IMR-90 (cell line): ENCODE measurements around the gene FADS6.

Experiments
- BHLHE40 ChIP-seq: fragments of 150-350 bp; IDR thresholded peaks from 2 replicates; pipeline ENCODE4 v1.6.1; 2016; ENCODE audit warnings: mild to moderate bottlenecking, low read depth, low read length
- CEBPB ChIP-seq: IDR thresholded peaks from 2 replicates; pipeline ENCODE4 v1.6.1; 2012; ENCODE audit warnings: low read depth, low read length, improper control_type of control experiment
- FOS ChIP-seq: fragments of 150-350 bp; IDR thresholded peaks from 2 replicates; pipeline ENCODE4 v1.6.1; 2016; ENCODE audit warnings: low read depth, low read length
- MAZ ChIP-seq: IDR thresholded peaks from 2 replicates; pipeline ENCODE4 v1.6.1; 2012; ENCODE audit warnings: low read depth, mild to moderate bottlenecking, low read length, improper control_type of control experiment, moderate library complexity, borderline replicate concordance
- MXI1 ChIP-seq: IDR thresholded peaks from 2 replicates; pipeline ENCODE4 v1.6.1; 2012; ENCODE audit warnings: low read depth, mild to moderate bottlenecking, low read length, moderate library complexity, borderline replicate concordance
- POLR2A ChIP-seq: IDR thresholded peaks from 2 replicates; pipeline ENCODE4 v1.6.1; 2012; ENCODE audit warnings: mild to moderate bottlenecking, low read depth, low read length
- RAD21 ChIP-seq: IDR thresholded peaks from 2 replicates; pipeline ENCODE4 v1.6.1; 2012; ENCODE audit warnings: low read length, improper control_type of control experiment
- RCOR1 ChIP-seq: IDR thresholded peaks from 2 replicates; pipeline ENCODE4 v1.6.1; 2012; ENCODE audit warnings: mild to moderate bottlenecking, low read length, improper control_type of control experiment; ENCODE audit not compliant: insufficient replicate concordance
- RFX5 ChIP-seq: IDR thresholded peaks from 2 replicates; pipeline ENCODE4 v1.8.0; 2012; ENCODE audit warnings: low read depth, mild to moderate bottlenecking, low read length, moderate library complexity
- SMC3 ChIP-seq: fragments of 150-350 bp; IDR thresholded peaks from 2 replicates; pipeline ENCODE4 v1.6.1; 2016; ENCODE audit warnings: low read depth, mild to moderate bottlenecking, antibody characterized with exemption, low read length, moderate library complexity
- TF ChIP-seq, protein P1 (sequence below): conservative IDR thresholded peaks from 2 replicates; pipeline ENCODE4 v1.5.1; 2012; ENCODE audit warnings: mild to moderate bottlenecking, low read depth, low read length, improper control_type of control experiment
- TF ChIP-seq, protein P2 (sequence below): fragments of 150-350 bp; IDR thresholded peaks from 2 replicates; pipeline ENCODE4 v1.6.1; 2016; ENCODE audit warnings: low read depth, mild to moderate bottlenecking, low read length, moderate library complexity, borderline replicate concordance

DNA sequence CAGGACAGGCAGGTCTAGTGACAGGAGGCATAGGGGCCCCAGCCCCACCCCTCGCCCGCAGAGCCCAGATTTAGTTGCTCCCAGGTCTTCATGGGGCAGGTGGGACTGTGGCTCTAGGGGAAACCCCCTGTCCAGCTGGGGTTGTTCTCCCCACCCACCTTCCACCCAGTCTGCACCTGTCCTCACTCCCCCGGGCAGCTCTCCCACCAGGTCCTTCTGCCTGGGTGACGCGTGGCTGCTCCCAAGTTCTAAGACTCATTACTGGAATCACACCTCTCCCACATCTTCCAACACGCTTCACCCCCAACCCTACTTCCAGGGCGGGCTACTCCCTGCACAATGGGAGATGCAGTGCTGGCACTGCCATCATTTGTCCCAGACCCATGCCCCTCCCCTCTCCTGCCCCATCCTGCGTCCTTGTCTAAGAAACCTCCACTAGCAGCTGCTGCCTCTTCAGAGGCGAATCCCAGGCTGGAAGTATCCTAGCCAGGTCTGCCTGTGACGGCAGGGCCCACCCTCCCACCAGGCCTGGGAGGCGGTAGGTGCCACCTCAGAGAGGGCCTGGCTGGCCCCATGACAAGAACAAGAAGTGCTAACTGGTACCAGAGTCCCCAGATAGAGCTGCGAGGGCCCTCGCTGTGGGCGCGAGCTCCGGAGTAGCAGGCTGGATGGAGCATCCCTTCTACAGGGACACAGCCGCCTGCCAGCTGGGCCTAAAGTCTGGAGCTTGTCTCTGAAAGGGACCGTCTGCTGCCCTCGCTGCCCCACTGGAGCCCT lies 56.6 kb downstream of the FADS6 start:
- TF ChIP-seq, protein P1, sequence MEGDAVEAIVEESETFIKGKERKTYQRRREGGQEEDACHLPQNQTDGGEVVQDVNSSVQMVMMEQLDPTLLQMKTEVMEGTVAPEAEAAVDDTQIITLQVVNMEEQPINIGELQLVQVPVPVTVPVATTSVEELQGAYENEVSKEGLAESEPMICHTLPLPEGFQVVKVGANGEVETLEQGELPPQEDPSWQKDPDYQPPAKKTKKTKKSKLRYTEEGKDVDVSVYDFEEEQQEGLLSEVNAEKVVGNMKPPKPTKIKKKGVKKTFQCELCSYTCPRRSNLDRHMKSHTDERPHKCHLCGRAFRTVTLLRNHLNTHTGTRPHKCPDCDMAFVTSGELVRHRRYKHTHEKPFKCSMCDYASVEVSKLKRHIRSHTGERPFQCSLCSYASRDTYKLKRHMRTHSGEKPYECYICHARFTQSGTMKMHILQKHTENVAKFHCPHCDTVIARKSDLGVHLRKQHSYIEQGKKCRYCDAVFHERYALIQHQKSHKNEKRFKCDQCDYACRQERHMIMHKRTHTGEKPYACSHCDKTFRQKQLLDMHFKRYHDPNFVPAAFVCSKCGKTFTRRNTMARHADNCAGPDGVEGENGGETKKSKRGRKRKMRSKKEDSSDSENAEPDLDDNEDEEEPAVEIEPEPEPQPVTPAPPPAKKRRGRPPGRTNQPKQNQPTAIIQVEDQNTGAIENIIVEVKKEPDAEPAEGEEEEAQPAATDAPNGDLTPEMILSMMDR, result no peak
- TF ChIP-seq BHLHE40, result no peak
- no peak for TF ChIP-seq CEBPB
- TF ChIP-seq, protein P2, sequence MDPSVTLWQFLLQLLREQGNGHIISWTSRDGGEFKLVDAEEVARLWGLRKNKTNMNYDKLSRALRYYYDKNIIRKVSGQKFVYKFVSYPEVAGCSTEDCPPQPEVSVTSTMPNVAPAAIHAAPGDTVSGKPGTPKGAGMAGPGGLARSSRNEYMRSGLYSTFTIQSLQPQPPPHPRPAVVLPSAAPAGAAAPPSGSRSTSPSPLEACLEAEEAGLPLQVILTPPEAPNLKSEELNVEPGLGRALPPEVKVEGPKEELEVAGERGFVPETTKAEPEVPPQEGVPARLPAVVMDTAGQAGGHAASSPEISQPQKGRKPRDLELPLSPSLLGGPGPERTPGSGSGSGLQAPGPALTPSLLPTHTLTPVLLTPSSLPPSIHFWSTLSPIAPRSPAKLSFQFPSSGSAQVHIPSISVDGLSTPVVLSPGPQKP, result no peak
- TF ChIP-seq FOS, result no peak
- no peak for TF ChIP-seq RCOR1
- TF ChIP-seq RFX5, result no peak
- no peak for TF ChIP-seq POLR2A
- no peak for TF ChIP-seq RAD21
- TF ChIP-seq MAZ, result no peak
- TF ChIP-seq SMC3, result no peak
- no peak for TF ChIP-seq MXI1
